ENCODE measurements around the gene ZDHHC22.

ZDHHC22 gene

GRCh38 chr14:77141214-77142004 lies at the start of gene ZDHHC22:
TSS of gene ZDHHC22 (minus strand) at chr14:77141791. CDS start at chr14:77139738, 2,053 bp downstream.
- no peak for DNase-seq
- Histone ChIP-seq H3K4me1 (peaks cover 0 to 30% (median 28%) of the 10 kb centered on the region in 4 donors), H3K27me3 (peaks cover 0 to 97% of the 10 kb centered on the region in 2 donors), H3K9me3 (no peaks in the 10 kb centered on the region), H3K4me3 (peak within 1 kb of the TSS; percentile 19 to 44), H3K36me3 (no peaks in the 10 kb centered on the region), H3K27ac (no peak within 1 kb of the TSS)
- intact Hi-C loops (cut with DNase I; ENCODE audit: low total_unique reads), result no loop called here
- peak; percentile 12 to 21 for TF ChIP-seq CTCF (IDR thresholded peaks at IDR 0.05)

GRCh38 chr14:77190977-77191376 lies 49.4 kb upstream of the ZDHHC22 start:
- no peaks in the 10 kb centered on the region for H3K36me3 ChIP-seq
- no peak for TF ChIP-seq CTCF (IDR thresholded peaks at IDR 0.05)
- H3K4me1 ChIP-seq, result no peaks in the 10 kb centered on the region
- intact Hi-C loops (cut with DNase I; ENCODE audit: low total_unique reads), result no loop called here
- no peak overlapping the region for H3K4me3 ChIP-seq
- peaks cover 0 to 30% of the 10 kb centered on the region in 2 donors for H3K27me3 ChIP-seq
- DNase-seq, result no peak
- no peak overlapping the region for H3K27ac ChIP-seq
- no peaks in the 10 kb centered on the region for H3K9me3 ChIP-seq

GRCh38 chr14:77189479-77189878 lies 47.9 kb upstream of the ZDHHC22 start:
- intact Hi-C loops (cut with DNase I; ENCODE audit: low total_unique reads), result no loop called here

GRCh38 chr14:77187649-77188012 lies 46.0 kb upstream of the ZDHHC22 start:
- Histone ChIP-seq H3K4me1 (no peaks in the 10 kb centered on the region), H3K4me3 (no peak overlapping the region), H3K27ac (no peak overlapping the region), H3K9me3 (no peaks in the 10 kb centered on the region), H3K36me3 (no peaks in the 10 kb centered on the region), H3K27me3 (peaks cover 0 to 57% of the 10 kb centered on the region in 2 donors)
- DNase-seq, result no peak
- no peak for TF ChIP-seq CTCF (IDR thresholded peaks at IDR 0.05)
- intact Hi-C loops (cut with DNase I; ENCODE audit: low total_unique reads), result no loop called here

More at GRCh38 chr14:77189479-77189878, 47.9 kb upstream of the ZDHHC22 start:
- Histone ChIP-seq H3K9me3 (no peaks in the 10 kb centered on the region), H3K27ac (no peak overlapping the region), H3K36me3 (no peaks in the 10 kb centered on the region), H3K4me1 (no peaks in the 10 kb centered on the region), H3K27me3 (peaks cover 0 to 39% of the 10 kb centered on the region in 2 donors), H3K4me3 (no peak overlapping the region)
- no peak for DNase-seq
- no peak for TF ChIP-seq CTCF (IDR thresholded peaks at IDR 0.05)

GRCh38 chr14:77186911-77187648 lies 45.5 kb upstream of the ZDHHC22 start:
- intact Hi-C loops (cut with DNase I; ENCODE audit: low total_unique reads), result no loop called here
- DNase-seq, result no peak
- no peak for TF ChIP-seq CTCF (IDR thresholded peaks at IDR 0.05)
- H3K36me3 ChIP-seq, result no peaks in the 10 kb centered on the region
- H3K27ac ChIP-seq, result no peak overlapping the region
- no peaks in the 10 kb centered on the region for H3K9me3 ChIP-seq
- H3K4me3 ChIP-seq, result no peak overlapping the region
- peaks cover 0 to 63% of the 10 kb centered on the region in 2 donors for H3K27me3 ChIP-seq
- H3K4me1 ChIP-seq, result peaks cover 0 to 4% (median 4%) of the 10 kb centered on the region in 4 donors
